HCT116 (cell line): Measurements from ENCODE around the gene CACNA1F. TPM values are rescaled to one million over a fixed set of nuclear protein-coding genes. Genes with fewer than 3 reads are reported as not detected.

Source experiments
- ATAC-seq: fragments of 200-7000 bp; cut with Tn5 transposase; 2 replicates; pipeline ENCODE4 v1.9.1; 2020; ENCODE audit warnings: mild to moderate bottlenecking, moderate library complexity
- BruUV-seq: library from RNA; stranded (reverse); fragments of 400-500 nt; replicated peaks from 2 replicates; lab custom pipeline; 2021; lab: Mats Ljungman, UMichigan
- CTCF ChIA-PET: fragments of 300-600 bp; sonication (Branson Sonifier 250); formaldehyde crosslinking; loops from one replicate; lab custom pipeline; 2021; ENCODE audit warnings: antibody characterized with exemption; lab: Charles Lee
- POLR2A ChIA-PET: fragments of 300-600, 350-600 bp; sonication (Branson Sonifier 250); formaldehyde crosslinking; loops from one replicate; lab custom pipeline; 2021; ENCODE audit warnings: antibody characterized with exemption; lab: Charles Lee
- RAD21 ChIA-PET, 2 experiments: fragments of 300-600 bp; sonication (Branson Sonifier 250); formaldehyde crosslinking; loops; one replicate each; lab custom pipeline; 2023; ENCODE audit warnings: low total read pairs in 2 of 2; ENCODE audit not compliant: uncharacterized antibody in 2 of 2, unreplicated experiment in 2 of 2, low non-redundant PET in 1 of 2; lab: Charles Lee
- DNase-seq: peaks from one replicate; pipeline ENCODE4 v3.0.0-alpha.2; 2010; ENCODE audit warnings: low read depth, low spot score
- H2AFZ ChIP-seq: fragments of 200-600 bp; shearing (Covaris generic), sonication (generic); 2 replicates; pipeline ENCODE4 v1.6.1; 2017; ENCODE audit warnings: low read depth, mixed run types, mixed read lengths, antibody characterized with exemption, low read length; ENCODE audit not compliant: poor library complexity, severe bottlenecking
- H3K27ac ChIP-seq: 2 replicates; pipeline ENCODE4 v1.5.1; 2012; ENCODE audit warnings: low read depth, low read length
- H3K27me3 ChIP-seq: fragments of 200-600 bp; sonication (generic); 2 replicates; pipeline ENCODE4 v1.6.1; 2016; ENCODE audit warnings: mixed run types, low read length, mixed read lengths; ENCODE audit not compliant: insufficient read depth
- H3K36me3 ChIP-seq, 2 experiments: fragments of 200-500 bp in 1 of 2; fragments of 200-600 bp in 1 of 2; sonication (Bioruptor generic) in 1 of 2; sonication (generic) in 1 of 2; 2 replicates each; pipeline versions ENCODE4 v1.5.1 to v1.6.1; 2014 to 2016; ENCODE audit warnings: low read length in 2 of 2, inconsistent platforms in 1 of 2, mixed read lengths in 1 of 2, mixed run types in 1 of 2; ENCODE audit not compliant: insufficient read depth in 2 of 2, control insufficient read depth in 1 of 2
- H3K4me1 ChIP-seq, 2 experiments: fragments of 200-600 bp in 1 of 2; sonication (generic) in 1 of 2; 2 replicates each; pipeline versions ENCODE4 v1.5.1 to v1.6.1; 2012 to 2017; ENCODE audit warnings: low read length in 2 of 2, inconsistent platforms in 1 of 2, mild to moderate bottlenecking in 1 of 2, mixed read lengths in 1 of 2, mixed run types in 1 of 2, moderate library complexity in 1 of 2; ENCODE audit not compliant: insufficient read depth in 2 of 2, control insufficient read depth in 1 of 2
- H3K4me2 ChIP-seq: fragments of 200-600 bp; sonication (generic); 2 replicates; pipeline ENCODE4 v1.6.1; 2017; ENCODE audit warnings: mixed run types, low read length, mixed read lengths
- H3K4me3 ChIP-seq, 2 experiments: fragments of 200-600 bp in 1 of 2; sonication (generic) in 1 of 2; replicated peaks in 1 of 2; 2 replicates each; pipeline ENCODE4 v1.5.1; 2011 to 2016; ENCODE audit warnings: low read length in 2 of 2, control low read depth in 1 of 2, low read depth in 1 of 2, mild to moderate bottlenecking in 1 of 2, mixed read lengths in 1 of 2, mixed run types in 1 of 2
- H3K79me2 ChIP-seq: fragments of 200-600 bp; sonication (generic); 2 replicates; pipeline ENCODE4 v1.6.1; 2017; ENCODE audit warnings: mild to moderate bottlenecking, mixed run types, low read length, moderate library complexity, mixed read lengths; ENCODE audit not compliant: insufficient read depth
- H3K9ac ChIP-seq: fragments of 200-600 bp; sonication (generic); 2 replicates; pipeline ENCODE4 v1.6.1; 2016; ENCODE audit warnings: low read length, mixed read lengths
- H3K9me2 ChIP-seq: fragments of 200-600 bp; sonication (generic), shearing (Covaris generic); 2 replicates; pipeline ENCODE4 v1.6.1; 2017; ENCODE audit warnings: mixed run types, mild to moderate bottlenecking, moderate library complexity; ENCODE audit not compliant: insufficient read depth
- H3K9me3 ChIP-seq, 2 experiments: fragments of 200-500 bp in 1 of 2; fragments of 200-600 bp in 1 of 2; sonication (Bioruptor generic) in 1 of 2; sonication (generic) in 1 of 2; 2 replicates each; pipeline ENCODE4 v1.6.1; 2014 to 2017; ENCODE audit warnings: low read length in 2 of 2, mixed read lengths in 2 of 2, inconsistent platforms in 1 of 2, low read depth in 1 of 2, mild to moderate bottlenecking in 1 of 2, mixed run types in 1 of 2, moderate library complexity in 1 of 2; ENCODE audit not compliant: control insufficient read depth in 1 of 2, insufficient read depth in 1 of 2
- H4K20me1 ChIP-seq: fragments of 200-600 bp; sonication (generic), shearing (Covaris generic); 2 replicates; pipeline ENCODE4 v1.6.1; 2017; ENCODE audit warnings: mixed run types, mild to moderate bottlenecking, moderate library complexity; ENCODE audit not compliant: insufficient read depth
- ATF3 ChIP-seq: IDR thresholded peaks from 2 replicates; pipeline ENCODE4 v1.6.1; 2012
- CBX3 ChIP-seq: IDR thresholded peaks from 2 replicates; pipeline ENCODE4 v1.6.1; 2012; ENCODE audit warnings: low read depth
- CEBPB ChIP-seq: IDR thresholded peaks from 2 replicates; pipeline ENCODE4 v1.6.1; 2012; ENCODE audit warnings: low read depth
- CTCF ChIP-seq, 3 experiments: fragments of 200-600 bp in 1 of 3; sonication (generic) in 1 of 3; IDR thresholded peaks in 2 of 3; conservative IDR thresholded peaks in 1 of 3; 2 replicates each; pipeline ENCODE4 v1.5.1; 2012 to 2017; ENCODE audit warnings: low read depth in 2 of 3, low read length in 2 of 3, antibody characterized with exemption in 1 of 3, borderline replicate concordance in 1 of 3, control low read depth in 1 of 3, mild to moderate bottlenecking in 1 of 3, mixed read lengths in 1 of 3, mixed run types in 1 of 3, moderate library complexity in 1 of 3; ENCODE audit not compliant: insufficient read depth in 1 of 3
- EGR1 ChIP-seq: IDR thresholded peaks from 2 replicates; pipeline ENCODE4 v1.6.1; 2012; ENCODE audit warnings: low read depth
- ELF1 ChIP-seq: IDR thresholded peaks from 2 replicates; pipeline ENCODE4 v1.6.1; 2012; ENCODE audit warnings: low read depth, borderline replicate concordance
- FOSL1 ChIP-seq: IDR thresholded peaks from 2 replicates; pipeline ENCODE4 v1.6.1; 2012; ENCODE audit warnings: low read depth
- JUND ChIP-seq: IDR thresholded peaks from 2 replicates; pipeline ENCODE4 v1.6.1; 2012
- MAX ChIP-seq: IDR thresholded peaks from 2 replicates; pipeline ENCODE4 v1.6.1; 2012
- POLR2A ChIP-seq: IDR thresholded peaks from 2 replicates; pipeline ENCODE4 v1.7.0; 2011; ENCODE audit warnings: borderline replicate concordance; ENCODE audit not compliant: insufficient read depth, insufficient read length; ENCODE audit errors: extremely low read depth
- RAD21 ChIP-seq: IDR thresholded peaks from 2 replicates; pipeline ENCODE4 v1.6.1; 2012; ENCODE audit warnings: low read depth, mild to moderate bottlenecking
- REST ChIP-seq: IDR thresholded peaks from 2 replicates; pipeline ENCODE4 v1.6.1; 2012; ENCODE audit warnings: low read depth
- SIN3A ChIP-seq: IDR thresholded peaks from 2 replicates; pipeline ENCODE4 v1.6.1; 2012; ENCODE audit warnings: low read depth
- SRF ChIP-seq: IDR thresholded peaks from 2 replicates; pipeline ENCODE4 v1.6.1; 2012; ENCODE audit warnings: low read depth
- TCF7L2 ChIP-seq: IDR thresholded peaks from 2 replicates; pipeline ENCODE4 v1.7.0; 2011; ENCODE audit warnings: borderline replicate concordance, inconsistent platforms; ENCODE audit not compliant: insufficient read depth, insufficient read length; ENCODE audit errors: extremely low read depth
- YY1 ChIP-seq: IDR thresholded peaks from 2 replicates; pipeline ENCODE4 v1.6.1; 2011; ENCODE audit warnings: low read length, low read depth, moderate library complexity, mild to moderate bottlenecking; ENCODE audit not compliant: insufficient replicate concordance; ENCODE audit errors: extremely low read depth
- ZBTB33 ChIP-seq: IDR thresholded peaks from 2 replicates; pipeline ENCODE4 v1.6.1; 2011; ENCODE audit warnings: mild to moderate bottlenecking, low read length, moderate library complexity; ENCODE audit not compliant: insufficient replicate concordance; ENCODE audit errors: extremely low read depth
- ZFX ChIP-seq: fragments of 450-650 bp; IDR thresholded peaks from 2 replicates; pipeline ENCODE4 v1.6.1; 2017
- ZNF274 ChIP-seq: fragments of 200-500 bp; sonication (Bioruptor generic); IDR thresholded peaks from 2 replicates; pipeline ENCODE4 v1.6.1; 2014; ENCODE audit warnings: mild to moderate bottlenecking, low read depth, low read length, inconsistent platforms
- intact Hi-C: fragments of 100-400 bp; cut with micrococcal nuclease; formaldehyde crosslinking; loops from 2 replicates; pipeline ENCODE4 v1.10.0; 2022
- total RNA-seq: library from RNA; stranded (reverse); gene quantifications from one replicate; pipeline ENCODE4 v1.2.1, GENCODE V29; 2021; ENCODE audit not compliant: unreplicated experiment

CACNA1F gene
- total RNA-seq, 1 experiment from 2014 or later, result not detected

GRCh38 chrX:49161632-49162031 lies 71.5 kb downstream of the CACNA1F start:
- BruUV-seq, result no TSS peak
- H3K9ac ChIP-seq, result no peak overlapping the region
- ATAC-seq (no peak), DNase-seq (no peak)
- peaks cover 12 to 39% of the 10 kb centered on the region in 2 experiments for H3K4me1 ChIP-seq
- CTCF ChIA-PET, result no interaction called here
- no peak overlapping the region for H3K4me3 ChIP-seq
- H4K20me1 ChIP-seq, result no peaks in the 10 kb centered on the region
- no peaks in the 10 kb centered on the region for H3K79me2 ChIP-seq
- TF ChIP-seq MAX (no peak), REST (no peak), RAD21 (no peak), SRF (no peak), TCF7L2 (no peak), ATF3 (no peak), ELF1 (no peak), YY1 (no peak), JUND (no peak), SIN3A (no peak), ZNF274 (no peak), EGR1 (no peak), CTCF (IDR thresholded peaks at IDR 0.05 in 2 of 3, conservative IDR thresholded peaks at IDR 0.05 in 1 of 3; ENCODE audit: borderline replicate concordance in 1 of 3, insufficient read depth in 1 of 3, low read depth in 2 of 3, low read length in 2 of 3) (no peak), CBX3 (no peak), FOSL1 (no peak), POLR2A (no peak), ZFX (no peak), ZBTB33 (no peak), CEBPB (no peak)
- TF ChIP-seq, all 23 proteins: peak for 0
- Histone ChIP-seq H2AFZ (no peak overlapping the region), H3K27me3 (no peaks in the 10 kb centered on the region), H3K36me3 (no peaks in the 10 kb centered on the region), H3K9me2 (no peaks in the 10 kb centered on the region), H3K4me2 (no peak overlapping the region), H3K9me3 (no peaks in the 10 kb centered on the region), H3K27ac (no peak overlapping the region)
- intact Hi-C loops, result loop anchor here (10.0 kb wide), 1 partner anchor 117 kb away; the partner anchor contains the start of gene TFE3
- POLR2A ChIA-PET, result no interaction called here
- RAD21 ChIA-PET, result no interaction called here
